Lower leg skin (tissue), 3 donors: ENCODE results near the gene OR2T10.
"Not testable (repeated sequence)": the region's sequence is repeated elsewhere in the genome, so short reads cannot be mapped to it uniquely, and the experiment has no call there.

Experiments used
- CTCF ChIP-seq, 3 donors: fragments of 450-650 bp; IDR thresholded peaks; one replicate each; pipeline ENCODE4 v1.5.1; 2016; ENCODE audit warnings: antibody characterized with exemption in 3 of 3, mild to moderate bottlenecking in 3 of 3, moderate library complexity in 2 of 3
- POLR2A ChIP-seq, 2 donors: fragments of 450-650 bp; IDR thresholded peaks; one replicate each; pipeline ENCODE4 v1.6.1; 2016 to 2017; ENCODE audit warnings: antibody characterized with exemption in 2 of 2, mild to moderate bottlenecking in 1 of 2, moderate library complexity in 1 of 2

- TF ChIP-seq CTCF, POLR2A (IDR thresholded peaks at IDR 0.05): not testable (repeated sequence)
These were observed 34.8 kb downstream of the OR2T10 start, which contains the start of gene OR2T29 for GRCh38 chr1:248562672-248563071.
